SU-DHL-6 (cell line): ENCODE results near the gene VPS50.
"Not testable (repeated sequence)": the region's sequence is repeated elsewhere in the genome, so short reads cannot be mapped to it uniquely, and the experiment has no call there.

Source experiments
- H2AFZ ChIP-seq: fragments of 200-600 bp; sonication (generic); 2 replicates; pipeline ENCODE4 v1.6.1; 2014; ENCODE audit warnings: low read depth, mild to moderate bottlenecking, moderate library complexity, mixed read lengths, antibody characterized with exemption, low read length; ENCODE audit not compliant: severe bottlenecking
- H3F3A ChIP-seq: fragments of 200-600 bp; shearing (Covaris generic); 2 replicates; pipeline ENCODE4 v1.6.0; 2016; ENCODE audit warnings: antibody characterized with exemption, mild to moderate bottlenecking; ENCODE audit not compliant: insufficient read depth
- H3K27ac ChIP-seq: fragments of 200-600 bp; sonication (generic); 2 replicates; pipeline ENCODE4 v1.5.1; 2016; ENCODE audit warnings: low read depth, mild to moderate bottlenecking, low read length, moderate library complexity, mixed read lengths
- H3K27me3 ChIP-seq: fragments of 200-600 bp; sonication (generic), shearing (Covaris generic); 2 replicates; pipeline ENCODE4 v1.6.0; 2014; ENCODE audit warnings: mild to moderate bottlenecking, low read length
- H3K36me3 ChIP-seq: fragments of 200-600 bp; sonication (generic); 2 replicates; pipeline ENCODE4 v1.6.1; 2014; ENCODE audit warnings: mild to moderate bottlenecking, low read length, mixed read lengths
- H3K4me2 ChIP-seq: fragments of 300-600, 200-600 bp; shearing (Covaris generic), sonication (generic); 2 replicates; pipeline ENCODE4 v1.6.0; 2014; ENCODE audit warnings: low read length, low read depth, mild to moderate bottlenecking; ENCODE audit not compliant: poor library complexity, severe bottlenecking
- H3K4me3 ChIP-seq: fragments of 200-600 bp; sonication (generic); 2 replicates; pipeline ENCODE4 v1.5.1; 2014; ENCODE audit warnings: antibody characterized with exemption, low read length, mild to moderate bottlenecking, mixed read lengths; ENCODE audit not compliant: insufficient read depth, poor library complexity, severe bottlenecking
- H3K79me2 ChIP-seq: fragments of 200-600 bp; sonication (generic); 2 replicates; pipeline ENCODE4 v1.6.1; 2014; ENCODE audit warnings: mild to moderate bottlenecking, low read length, moderate library complexity; ENCODE audit not compliant: insufficient read depth
- H3K9ac ChIP-seq: fragments of 200-600 bp; sonication (generic); 2 replicates; pipeline ENCODE4 v1.7.0; 2014; ENCODE audit warnings: mild to moderate bottlenecking, low read length
- H3K9me2 ChIP-seq: fragments of 200-600 bp; sonication (generic); replicated peaks from 2 replicates; pipeline ENCODE4 v1.6.1; 2014; ENCODE audit warnings: low read length; ENCODE audit not compliant: insufficient read depth
- H3K9me3 ChIP-seq: fragments of 200-600 bp; sonication (generic); 2 replicates; pipeline ENCODE4 v1.6.1; 2014; ENCODE audit warnings: low read length, mixed read lengths; ENCODE audit not compliant: insufficient read depth
- H4K20me1 ChIP-seq: fragments of 200-600 bp; sonication (generic); 2 replicates; pipeline ENCODE4 v1.6.1; 2014; ENCODE audit warnings: low read depth, mild to moderate bottlenecking, antibody characterized with exemption, low read length, moderate library complexity, mixed read lengths
- EZH2phosphoT487 ChIP-seq: fragments of 200-600 bp; sonication (generic), shearing (Covaris generic); conservative IDR thresholded peaks from 2 replicates; pipeline ENCODE4 v1.6.1; 2018; ENCODE audit warnings: mild to moderate bottlenecking, antibody characterized with exemption, low read length, moderate library complexity, mixed read lengths
- TF ChIP-seq, protein P1 (sequence below): fragments of 200-600 bp; sonication (generic); IDR thresholded peaks from one replicate; pipeline ENCODE4 v1.5.1; 2017; ENCODE audit warnings: antibody characterized with exemption, mild to moderate bottlenecking, low read length, moderate library complexity; ENCODE audit not compliant: insufficient read depth, poor library complexity, severe bottlenecking

VPS50 gene

DNA sequence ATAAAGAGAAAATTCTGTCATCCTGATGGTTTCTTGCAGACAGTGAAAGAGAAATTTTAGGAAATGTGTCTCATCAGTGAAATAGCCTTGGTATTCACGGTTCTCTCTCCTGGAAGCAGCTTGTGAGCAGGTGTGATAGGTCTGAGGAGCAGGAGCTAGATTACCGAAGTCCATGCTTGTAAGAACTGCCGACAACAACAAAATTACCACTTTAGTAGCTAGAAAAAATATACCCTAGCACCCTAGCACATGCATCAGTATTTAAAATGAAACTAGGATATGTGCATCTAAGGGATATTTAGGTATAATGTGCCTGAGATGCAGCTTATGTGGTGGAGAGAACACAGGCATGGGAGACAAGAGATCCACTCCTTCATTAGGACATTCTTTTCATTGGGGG lies 82.3 kb downstream of the VPS50 start:
- H3K9me2 ChIP-seq = no peaks in the 10 kb centered on the region
- H3K4me2 ChIP-seq = no peak overlapping the region
- H3F3A ChIP-seq = no peaks in the 10 kb centered on the region
- H4K20me1 ChIP-seq = no peaks in the 10 kb centered on the region
- no peak overlapping the region for H3K9ac ChIP-seq
- TF ChIP-seq, protein P1, sequence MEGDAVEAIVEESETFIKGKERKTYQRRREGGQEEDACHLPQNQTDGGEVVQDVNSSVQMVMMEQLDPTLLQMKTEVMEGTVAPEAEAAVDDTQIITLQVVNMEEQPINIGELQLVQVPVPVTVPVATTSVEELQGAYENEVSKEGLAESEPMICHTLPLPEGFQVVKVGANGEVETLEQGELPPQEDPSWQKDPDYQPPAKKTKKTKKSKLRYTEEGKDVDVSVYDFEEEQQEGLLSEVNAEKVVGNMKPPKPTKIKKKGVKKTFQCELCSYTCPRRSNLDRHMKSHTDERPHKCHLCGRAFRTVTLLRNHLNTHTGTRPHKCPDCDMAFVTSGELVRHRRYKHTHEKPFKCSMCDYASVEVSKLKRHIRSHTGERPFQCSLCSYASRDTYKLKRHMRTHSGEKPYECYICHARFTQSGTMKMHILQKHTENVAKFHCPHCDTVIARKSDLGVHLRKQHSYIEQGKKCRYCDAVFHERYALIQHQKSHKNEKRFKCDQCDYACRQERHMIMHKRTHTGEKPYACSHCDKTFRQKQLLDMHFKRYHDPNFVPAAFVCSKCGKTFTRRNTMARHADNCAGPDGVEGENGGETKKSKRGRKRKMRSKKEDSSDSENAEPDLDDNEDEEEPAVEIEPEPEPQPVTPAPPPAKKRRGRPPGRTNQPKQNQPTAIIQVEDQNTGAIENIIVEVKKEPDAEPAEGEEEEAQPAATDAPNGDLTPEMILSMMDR = no peak
- TF ChIP-seq EZH2phosphoT487 = no peak
- H2AFZ ChIP-seq = no peak overlapping the region
- H3K9me3 ChIP-seq = no peaks in the 10 kb centered on the region
- no peaks in the 10 kb centered on the region; the same call in 1 of the 2 replicates for H3K36me3 ChIP-seq
- no peak overlapping the region for H3K4me3 ChIP-seq
- no peaks in the 10 kb centered on the region for H3K27me3 ChIP-seq
- H3K27ac ChIP-seq = no peak overlapping the region
- H3K79me2 ChIP-seq = no peaks in the 10 kb centered on the region

DNA sequence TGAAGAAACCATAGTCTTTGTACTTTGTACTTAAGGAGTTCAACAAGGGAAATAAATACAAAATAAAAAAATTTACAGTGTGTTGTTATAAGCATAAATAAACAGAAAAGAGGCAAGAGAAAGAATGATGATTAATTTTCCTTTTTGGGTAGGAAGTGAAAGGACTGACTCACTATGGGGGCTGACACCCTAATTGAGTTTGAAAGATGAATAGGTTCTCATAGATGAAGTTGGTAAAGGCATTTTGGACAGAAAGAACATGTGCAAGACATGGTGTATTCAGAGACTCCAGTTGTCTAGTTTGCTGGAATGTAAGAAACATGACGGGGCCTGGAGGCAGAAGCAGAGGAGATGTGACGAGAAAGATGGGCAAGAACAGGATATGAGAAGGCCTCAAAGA lies 83.7 kb downstream of the VPS50 start:
- Histone ChIP-seq H4K20me1 (no peaks in the 10 kb centered on the region), H3K36me3 (no peaks in the 10 kb centered on the region; the same call in 1 of the 2 replicates), H3F3A (no peaks in the 10 kb centered on the region), H3K4me2 (no peak overlapping the region), H3K4me3 (no peak overlapping the region), H3K79me2 (no peaks in the 10 kb centered on the region), H3K9me2 (no peaks in the 10 kb centered on the region), H3K9me3 (no peaks in the 10 kb centered on the region), H3K9ac (no peak overlapping the region), H3K27me3 (no peaks in the 10 kb centered on the region), H2AFZ (no peak overlapping the region), H3K27ac (no peak overlapping the region)
- TF ChIP-seq EZH2phosphoT487 = no peak
- TF ChIP-seq, protein P1 = no peak

DNA sequence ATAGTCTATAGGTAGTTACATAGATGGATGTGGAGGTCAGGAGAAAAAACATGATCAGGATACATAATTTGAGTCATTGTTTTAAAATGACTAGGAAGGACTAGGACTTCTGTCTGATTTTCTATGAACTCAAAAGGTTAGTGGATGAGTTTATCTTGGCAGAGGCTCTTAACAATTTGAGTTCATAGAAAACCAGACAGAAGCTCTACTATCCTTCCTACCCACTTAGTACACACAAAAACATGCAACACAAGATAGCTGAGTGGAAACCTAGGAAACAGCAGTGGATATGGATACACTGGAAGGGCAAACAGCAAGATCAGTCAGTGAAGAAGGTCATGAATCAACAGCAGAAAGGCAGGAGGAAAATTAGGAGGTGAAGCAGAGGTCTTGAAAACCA lies 84.6 kb downstream of the VPS50 start:
- H3K9me3 ChIP-seq = no peaks in the 10 kb centered on the region
- no peak overlapping the region for H3K4me2 ChIP-seq
- H3K4me3 ChIP-seq = no peak overlapping the region
- no peaks in the 10 kb centered on the region for H3K79me2 ChIP-seq
- TF ChIP-seq, protein P1 = no peak
- no peak for TF ChIP-seq EZH2phosphoT487
- no peaks in the 10 kb centered on the region for H3K9me2 ChIP-seq
- no peak overlapping the region for H3K27ac ChIP-seq
- H3K9ac ChIP-seq = no peak overlapping the region
- H3K27me3 ChIP-seq = no peaks in the 10 kb centered on the region
- no peak overlapping the region for H2AFZ ChIP-seq
- H3K36me3 ChIP-seq = peaks cover under 1% of the 10 kb centered on the region; the same call in 1 of the 2 replicates
- no peaks in the 10 kb centered on the region for H4K20me1 ChIP-seq
- no peaks in the 10 kb centered on the region for H3F3A ChIP-seq

DNA sequence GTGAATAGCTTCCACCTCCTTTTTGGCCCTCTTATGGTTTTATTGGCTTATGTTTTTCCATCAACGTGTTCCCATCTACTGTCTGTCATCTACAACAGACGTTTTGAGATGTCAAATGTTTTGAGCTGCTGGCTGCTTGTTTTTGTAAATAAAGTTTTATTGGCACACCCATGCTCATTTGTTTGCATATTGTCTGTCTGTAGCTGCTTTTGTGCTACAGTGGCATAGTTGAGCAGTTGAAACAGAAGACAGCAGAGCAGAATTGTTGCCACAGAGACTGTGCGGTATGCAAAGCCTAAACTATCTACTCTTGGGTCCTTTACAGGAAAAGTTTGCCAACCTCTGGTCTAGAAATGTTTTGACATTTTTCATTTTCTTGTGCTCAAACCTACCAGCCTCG lies 88.7 kb downstream of the VPS50 start:
- Histone ChIP-seq H3K79me2 (no peaks in the 10 kb centered on the region), H3K36me3 (peaks cover 14% of the 10 kb centered on the region; the same call in 1 of the 2 replicates), H4K20me1 (no peaks in the 10 kb centered on the region), H3K9me2 (no peaks in the 10 kb centered on the region), H3K9ac (no peak overlapping the region), H3K9me3 (no peaks in the 10 kb centered on the region), H3K4me3 (no peak overlapping the region), H3K4me2 (no peak overlapping the region), H2AFZ (no peak overlapping the region), H3F3A (no peaks in the 10 kb centered on the region), H3K27me3 (no peaks in the 10 kb centered on the region), H3K27ac (no peak overlapping the region)
- TF ChIP-seq EZH2phosphoT487 = no peak
- TF ChIP-seq, protein P1 = no peak

DNA sequence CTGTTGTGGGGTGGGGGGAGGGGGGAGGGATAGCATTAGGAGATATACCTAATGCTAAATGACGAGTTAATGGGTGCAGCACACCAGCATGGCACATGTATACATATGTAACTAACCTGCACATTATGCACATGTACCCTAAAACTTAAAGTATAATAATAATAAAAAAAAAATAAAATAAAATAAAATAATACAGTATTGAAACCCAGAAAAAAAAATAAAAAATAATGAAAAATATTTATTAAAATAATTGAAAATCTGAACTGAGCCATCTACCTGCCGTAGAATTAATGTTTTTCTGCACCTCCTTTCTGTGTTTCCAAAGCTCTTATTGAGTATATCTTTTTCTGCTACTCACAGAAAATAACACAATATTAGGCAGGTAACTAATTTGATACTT lies 94.1 kb downstream of the VPS50 start:
- not testable (repeated sequence) for H3K79me2 ChIP-seq, H3K9ac ChIP-seq, H3K9me2 ChIP-seq, H3K27ac ChIP-seq, H3K4me2 ChIP-seq, H3K4me3 ChIP-seq, H3F3A ChIP-seq, H3K9me3 ChIP-seq, H3K27me3 ChIP-seq, H4K20me1 ChIP-seq, H2AFZ ChIP-seq
- H3K36me3 ChIP-seq = peaks cover 14% of the 10 kb centered on the region; the same call in 1 of the 2 replicates
